CD14-positive monocyte (primary cell): Measurements from ENCODE around the gene TSPAN8. TPM values are rescaled to one million over a fixed set of nuclear protein-coding genes. Genes with fewer than 3 reads are reported as not detected.

Source experiments
- DNase-seq, 3 donors: peaks; one replicate each; pipeline ENCODE4 v3.0.0-alpha.2; 2011 to 2022
- H2AFZ ChIP-seq: 2 replicates; pipeline ENCODE4 v1.6.0; 2012; ENCODE audit warnings: mild to moderate bottlenecking, low read depth, low read length, inconsistent platforms; ENCODE audit not compliant: insufficient read depth, poor library complexity, severe bottlenecking
- H3K27ac ChIP-seq, 2 donors: 1 replicate in 1 of 2; 2 replicates in 1 of 2; pipeline ENCODE4 v1.5.1; 2012 to 2013; ENCODE audit warnings: low read length in 2 of 2, control low read depth in 1 of 2, inconsistent platforms in 1 of 2, low read depth in 1 of 2, mild to moderate bottlenecking in 1 of 2
- H3K27me3 ChIP-seq, 2 donors: one replicate each; pipeline versions ENCODE4 v1.6.0 to v1.6.1; 2011 to 2013; ENCODE audit warnings: low read length in 2 of 2; ENCODE audit not compliant: control insufficient read depth in 2 of 2, insufficient read depth in 2 of 2
- H3K36me3 ChIP-seq, 2 donors: replicated peaks in 1 of 2; 1 replicate in 1 of 2; 2 replicates in 1 of 2; pipeline versions ENCODE4 v1.5.1 to v1.6.1; 2012 to 2013; ENCODE audit warnings: low read length in 2 of 2, control low read depth in 1 of 2, inconsistent platforms in 1 of 2, mild to moderate bottlenecking in 1 of 2; ENCODE audit not compliant: insufficient read depth in 2 of 2, control insufficient read depth in 1 of 2
- H3K4me1 ChIP-seq, 2 donors: 1 replicate in 1 of 2; 2 replicates in 1 of 2; pipeline versions ENCODE4 v1.5.1 to v1.6.1; 2012 to 2013; ENCODE audit warnings: low read length in 2 of 2, control low read depth in 1 of 2, inconsistent platforms in 1 of 2, mild to moderate bottlenecking in 1 of 2, moderate library complexity in 1 of 2; ENCODE audit not compliant: insufficient read depth in 2 of 2, control insufficient read depth in 1 of 2
- H3K4me2 ChIP-seq: replicated peaks from 2 replicates; pipeline ENCODE3; 2012; ENCODE audit warnings: low read length, moderate library complexity, mild to moderate bottlenecking; ENCODE audit not compliant: poor library complexity, severe bottlenecking; ENCODE audit errors: extremely low read depth
- H3K4me3 ChIP-seq, 3 experiments: fragments of 200-600 bp in 1 of 3; sonication (generic) in 1 of 3; replicated peaks in 1 of 3; 1 replicate in 2 of 3; 2 replicates in 1 of 3; pipeline ENCODE4 v1.5.1; 2011 to 2013; ENCODE audit warnings: low read length in 3 of 3, mild to moderate bottlenecking in 3 of 3, control low read depth in 2 of 3, low read depth in 2 of 3, inconsistent platforms in 1 of 3, moderate library complexity in 1 of 3
- H3K79me2 ChIP-seq: 2 replicates; pipeline ENCODE4 v1.6.0; 2012; ENCODE audit warnings: mild to moderate bottlenecking, control low read depth, inconsistent platforms, low read length, moderate library complexity; ENCODE audit not compliant: insufficient read depth
- H3K9ac ChIP-seq: 2 replicates; pipeline ENCODE4 v1.6.0; 2017; ENCODE audit warnings: low read length, mild to moderate bottlenecking; ENCODE audit not compliant: insufficient read depth, poor library complexity, severe bottlenecking
- H3K9me3 ChIP-seq, 2 donors: replicated peaks in 1 of 2; 1 replicate in 1 of 2; 2 replicates in 1 of 2; pipeline versions ENCODE4 v1.5.1 to v1.6.1; 2012 to 2013; ENCODE audit warnings: low read length in 2 of 2, control low read depth in 1 of 2; ENCODE audit not compliant: control insufficient read depth in 1 of 2, insufficient read depth in 1 of 2
- H4K20me1 ChIP-seq: 2 replicates; pipeline ENCODE4 v1.6.0; 2012; ENCODE audit warnings: mild to moderate bottlenecking, low read length, control low read depth, moderate library complexity; ENCODE audit not compliant: insufficient read depth
- H3K27ac Mint-ChIP-seq, 7 donors: one replicate each; pipeline ENCODE4 v1.8.0; 2020; ENCODE audit warnings: mild to moderate bottlenecking in 7 of 7, mixed read lengths in 7 of 7, moderate library complexity in 6 of 7, inconsistent platforms in 2 of 7
- H3K27me3 Mint-ChIP-seq, 3 donors: one replicate each; pipeline ENCODE4 v1.8.0; 2021 to 2022; ENCODE audit warnings: low read depth in 3 of 3, mild to moderate bottlenecking in 3 of 3, mixed read lengths in 3 of 3, moderate library complexity in 3 of 3, inconsistent platforms in 1 of 3
- H3K36me3 Mint-ChIP-seq, 2 donors: one replicate each; pipeline ENCODE4 v1.8.0; 2020; ENCODE audit warnings: mixed read lengths in 2 of 2, inconsistent platforms in 1 of 2, mild to moderate bottlenecking in 1 of 2
- H3K4me1 Mint-ChIP-seq: one replicate; pipeline ENCODE4 v1.8.0; 2020; ENCODE audit warnings: mild to moderate bottlenecking, mixed read lengths
- H3K4me3 Mint-ChIP-seq, 2 donors: one replicate each; pipeline ENCODE4 v1.8.0; 2020; ENCODE audit warnings: mild to moderate bottlenecking in 2 of 2, mixed read lengths in 2 of 2, moderate library complexity in 1 of 2
- H3K9me3 Mint-ChIP-seq, 7 donors: one replicate each; pipeline ENCODE4 v1.8.0; 2020 to 2022; ENCODE audit warnings: mixed read lengths in 7 of 7, mild to moderate bottlenecking in 6 of 7, moderate library complexity in 6 of 7, inconsistent platforms in 2 of 7
- WGBS: methylation state at CpG from one replicate; pipeline ENCODE4 v1.1.5; 2013; ENCODE audit warnings: missing lambda C conversion rate; ENCODE audit not compliant: insufficient coverage; 5-methylcytosine and 5-hydroxymethylcytosine counted together
- intact Hi-C, 2 donors: fragments of 100-400 bp; cut with micrococcal nuclease; formaldehyde crosslinking; loops; one replicate each; pipeline versions ENCODE4 v1.15.0 to v1.15.1; 2023
- polyA plus RNA-seq, 3 donors: library from polyadenylated mRNA; depleted of rRNA in 1 of 3; unstranded in 2 of 3; stranded (reverse) in 1 of 3; fragments of 300-500 nt in 2 of 3; fragments of >200 nt in 1 of 3; fragmentation: Illumina TruSeq in 2 of 3; gene quantifications; 1 replicate in 2 of 3; 2 replicates in 1 of 3; pipeline ENCODE4 v1.2.3, GENCODE V29; 2012 to 2021
- TF ChIP-seq, protein P1 (sequence below): fragments of 200-600 bp; IDR thresholded peaks from one replicate; pipeline ENCODE4 v1.8.0; 2022; ENCODE audit warnings: antibody characterized with exemption, mild to moderate bottlenecking

The TSPAN8 gene
- polyA plus RNA-seq, 3 donors = not detected

DNA sequence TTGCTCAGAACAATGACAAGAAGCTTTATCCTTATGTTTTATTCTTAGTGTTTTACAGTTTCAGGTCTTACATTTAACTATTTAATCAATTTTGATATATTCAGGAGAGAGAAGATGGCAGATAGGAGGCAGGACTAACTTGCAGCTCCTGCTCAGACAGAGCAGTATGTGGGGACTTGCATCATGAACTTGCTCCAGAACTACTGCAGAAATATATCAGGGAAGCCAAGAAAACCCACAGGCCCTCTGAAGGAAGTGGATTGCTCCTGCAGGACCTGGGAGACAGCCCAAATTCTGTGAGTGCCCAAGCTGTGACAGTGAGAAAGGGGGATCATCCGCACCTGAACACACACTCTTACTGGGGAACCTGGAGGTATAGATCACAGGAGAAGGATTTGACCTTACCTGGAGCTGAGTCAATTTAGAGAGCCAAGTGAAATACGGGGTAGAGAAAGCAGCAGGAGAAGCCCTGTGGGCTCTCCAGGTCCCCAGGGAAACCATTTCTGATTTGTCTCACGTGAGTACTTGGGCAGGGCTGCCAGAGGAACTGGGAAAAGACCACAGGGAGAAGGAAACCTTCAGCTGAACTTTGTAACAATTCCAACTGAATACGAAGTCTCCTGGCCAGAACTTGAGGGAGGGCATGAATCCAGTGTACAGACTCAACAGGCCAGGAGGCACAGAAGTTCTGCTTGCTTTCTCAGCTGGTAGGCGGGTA lies 28.9 kb upstream of the TSPAN8 start:
- Mint-ChIP-seq H3K27ac (no peak overlapping the region), H3K4me3 (no peak overlapping the region), H3K36me3 (no peaks in the 10 kb centered on the region), H3K4me1 (no peaks in the 10 kb centered on the region), H3K27me3 (peaks cover 0 to 2% (median 2%) of the 10 kb centered on the region in 3 donors), H3K9me3 (peaks cover 1 to 7% (median 5%) of the 10 kb centered on the region in 7 donors)
- TF ChIP-seq, protein P1, sequence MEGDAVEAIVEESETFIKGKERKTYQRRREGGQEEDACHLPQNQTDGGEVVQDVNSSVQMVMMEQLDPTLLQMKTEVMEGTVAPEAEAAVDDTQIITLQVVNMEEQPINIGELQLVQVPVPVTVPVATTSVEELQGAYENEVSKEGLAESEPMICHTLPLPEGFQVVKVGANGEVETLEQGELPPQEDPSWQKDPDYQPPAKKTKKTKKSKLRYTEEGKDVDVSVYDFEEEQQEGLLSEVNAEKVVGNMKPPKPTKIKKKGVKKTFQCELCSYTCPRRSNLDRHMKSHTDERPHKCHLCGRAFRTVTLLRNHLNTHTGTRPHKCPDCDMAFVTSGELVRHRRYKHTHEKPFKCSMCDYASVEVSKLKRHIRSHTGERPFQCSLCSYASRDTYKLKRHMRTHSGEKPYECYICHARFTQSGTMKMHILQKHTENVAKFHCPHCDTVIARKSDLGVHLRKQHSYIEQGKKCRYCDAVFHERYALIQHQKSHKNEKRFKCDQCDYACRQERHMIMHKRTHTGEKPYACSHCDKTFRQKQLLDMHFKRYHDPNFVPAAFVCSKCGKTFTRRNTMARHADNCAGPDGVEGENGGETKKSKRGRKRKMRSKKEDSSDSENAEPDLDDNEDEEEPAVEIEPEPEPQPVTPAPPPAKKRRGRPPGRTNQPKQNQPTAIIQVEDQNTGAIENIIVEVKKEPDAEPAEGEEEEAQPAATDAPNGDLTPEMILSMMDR = no peak
- intact Hi-C loops = no loop called here
- H3K9me3 ChIP-seq = peaks cover 0 to 13% of the 10 kb centered on the region in 2 donors
- no peaks in the 10 kb centered on the region for H4K20me1 ChIP-seq
- no peaks in the 10 kb centered on the region for H3K4me1 ChIP-seq
- no peak overlapping the region for H3K9ac ChIP-seq
- no peaks in the 10 kb centered on the region for H3K27me3 ChIP-seq
- H3K27ac ChIP-seq = no peak overlapping the region
- 84% methylated on average over 3 of the region's 5 CpGs for WGBS
- no peak overlapping the region for H3K4me3 ChIP-seq
- H3K79me2 ChIP-seq = no peaks in the 10 kb centered on the region
- no peak for DNase-seq
- no peak overlapping the region for H3K4me2 ChIP-seq
- no peaks in the 10 kb centered on the region for H3K36me3 ChIP-seq
- H2AFZ ChIP-seq = no peak overlapping the region

- H3K4me3 ChIP-seq = no peak overlapping the region
- no peaks in the 10 kb centered on the region for H3K4me1 ChIP-seq
- intact Hi-C loops = no loop called here
- H3K27me3 ChIP-seq = no peaks in the 10 kb centered on the region
- peaks cover 0 to 13% of the 10 kb centered on the region in 2 donors for H3K9me3 ChIP-seq
- Mint-ChIP-seq H3K36me3 (no peaks in the 10 kb centered on the region), H3K4me1 (no peaks in the 10 kb centered on the region), H3K9me3 (peaks cover 1 to 10% (median 7%) of the 10 kb centered on the region in 7 donors), H3K27me3 (peaks cover 0 to 2% (median 2%) of the 10 kb centered on the region in 3 donors), H3K27ac (no peak overlapping the region), H3K4me3 (no peak overlapping the region)
- no peaks in the 10 kb centered on the region for H3K79me2 ChIP-seq
- no peaks in the 10 kb centered on the region for H4K20me1 ChIP-seq
- no peaks in the 10 kb centered on the region for H3K36me3 ChIP-seq
- TF ChIP-seq, protein P1 = no peak
- no peak overlapping the region for H3K27ac ChIP-seq
- DNase-seq = no peak
- no peak overlapping the region for H3K9ac ChIP-seq
- no peak overlapping the region for H3K4me2 ChIP-seq
- no peak overlapping the region for H2AFZ ChIP-seq
Observed at GRCh38 chr12:71183846-71184245, 26.0 kb upstream of the TSPAN8 start.
